ENCODE results near the gene LRIT3. TPM values are rescaled to one million over a fixed set of nuclear protein-coding genes. Genes with fewer than 3 reads are reported as not detected.

LRIT3 gene
- total and polyA plus RNA-seq, 2 experiments from 2014 or later = 0.13 TPM; not detected in 1

GRCh38 chr4:109879636-109880314, 31.9 kb downstream of the LRIT3 start:
- Histone ChIP-seq H3K4me3 (no peak overlapping the region), H4K20me1 (ENCODE audit: insufficient read depth, poor library complexity, severe bottlenecking) (no peaks in the 10 kb centered on the region), H3K9me3 (ENCODE audit: low read depth) (no peaks in the 10 kb centered on the region), H3K9me2 (replicated peaks; ENCODE audit: insufficient read depth) (no peaks in the 10 kb centered on the region), H3K4me2 (no peak overlapping the region), H3K27me3 (no peaks in the 10 kb centered on the region), H3K79me2 (no peaks in the 10 kb centered on the region), H3K4me1 (ENCODE audit: insufficient read depth) (no peaks in the 10 kb centered on the region), H2AFZ (no peak overlapping the region), H3K36me3 (replicated peaks; ENCODE audit: insufficient read depth, low read depth) (no peaks in the 10 kb centered on the region), H3K27ac (no peak overlapping the region)
- 79% methylated on average over 7 of the region's 7 CpGs for WGBS (ENCODE audit: low lambda C conversion rate, missing lambda C conversion rate)
- TF ChIP-seq EZH2 (IDR thresholded peaks at IDR 0.05; ENCODE audit: borderline replicate concordance) = no peak
- TF ChIP-seq CTCF (IDR thresholded peaks at IDR 0.05; ENCODE audit: poor library complexity) = no peak
- no peak for TF ChIP-seq EZH2phosphoT487 (IDR thresholded peaks at IDR 0.05; ENCODE audit: low read depth, severe bottlenecking, unreplicated experiment)
- no peak for DNase-seq (ENCODE audit: low spot score)

GRCh38 chr4:109886303-109886702, 38.4 kb downstream of the LRIT3 start:
- TF ChIP-seq EZH2phosphoT487 (IDR thresholded peaks at IDR 0.05; ENCODE audit: low read depth, severe bottlenecking, unreplicated experiment) = no peak
- no peak for TF ChIP-seq CTCF (IDR thresholded peaks at IDR 0.05; ENCODE audit: poor library complexity)
- TF ChIP-seq EZH2 (IDR thresholded peaks at IDR 0.05; ENCODE audit: borderline replicate concordance) = no peak
- Histone ChIP-seq H3K27me3 (no peaks in the 10 kb centered on the region), H3K4me3 (no peak overlapping the region), H3K79me2 (no peaks in the 10 kb centered on the region), H3K4me2 (no peak overlapping the region), H2AFZ (no peak overlapping the region), H4K20me1 (ENCODE audit: insufficient read depth, poor library complexity, severe bottlenecking) (no peaks in the 10 kb centered on the region), H3K9me3 (ENCODE audit: low read depth) (no peaks in the 10 kb centered on the region), H3K36me3 (replicated peaks; ENCODE audit: insufficient read depth, low read depth) (no peaks in the 10 kb centered on the region), H3K4me1 (ENCODE audit: insufficient read depth) (no peaks in the 10 kb centered on the region), H3K9me2 (replicated peaks; ENCODE audit: insufficient read depth) (no peaks in the 10 kb centered on the region), H3K27ac (no peak overlapping the region)
- DNase-seq (ENCODE audit: low spot score) = no peak

- Histone ChIP-seq H3K4me3 (no peak overlapping the region), H2AFZ (no peak overlapping the region), H3K4me1 (ENCODE audit: insufficient read depth) (no peaks in the 10 kb centered on the region), H3K27me3 (no peaks in the 10 kb centered on the region), H3K27ac (no peak overlapping the region), H3K79me2 (no peaks in the 10 kb centered on the region), H3K4me2 (no peak overlapping the region), H3K9me3 (ENCODE audit: low read depth) (no peaks in the 10 kb centered on the region), H4K20me1 (ENCODE audit: insufficient read depth, poor library complexity, severe bottlenecking) (no peaks in the 10 kb centered on the region), H3K36me3 (replicated peaks; ENCODE audit: insufficient read depth, low read depth) (no peaks in the 10 kb centered on the region), H3K9me2 (replicated peaks; ENCODE audit: insufficient read depth) (no peaks in the 10 kb centered on the region)
- TF ChIP-seq CTCF (IDR thresholded peaks at IDR 0.05; ENCODE audit: poor library complexity) = no peak
- TF ChIP-seq EZH2phosphoT487 (IDR thresholded peaks at IDR 0.05; ENCODE audit: low read depth, severe bottlenecking, unreplicated experiment) = no peak
- no peak for TF ChIP-seq EZH2 (IDR thresholded peaks at IDR 0.05; ENCODE audit: borderline replicate concordance)
- 78% methylated on average over 6 of the region's 6 CpGs for WGBS (ENCODE audit: low lambda C conversion rate, missing lambda C conversion rate)
- no peak for DNase-seq (ENCODE audit: low spot score)
Measured at GRCh38 chr4:109887071-109887470, 39.2 kb downstream of the LRIT3 start.

Measured in hepatocyte (in vitro differentiated cells).